HUES6 (cell line): ENCODE results near the gene ZNF302.

Experiments used
- H3K27ac ChIP-seq: 2 replicates; pipeline ENCODE4 v1.7.0; 2013; ENCODE audit warnings: low read depth, mild to moderate bottlenecking, low read length, inconsistent platforms
- H3K27me3 ChIP-seq: 2 replicates; pipeline ENCODE4 v1.6.1; 2013; ENCODE audit warnings: low read length; ENCODE audit not compliant: control insufficient read depth, insufficient read depth
- H3K36me3 ChIP-seq: 2 replicates; pipeline ENCODE4 v1.6.1; 2013; ENCODE audit warnings: low read length; ENCODE audit not compliant: control insufficient read depth, insufficient read depth
- H3K4me1 ChIP-seq: 2 replicates; pipeline ENCODE4 v1.6.1; 2013; ENCODE audit warnings: low read length; ENCODE audit not compliant: control insufficient read depth, insufficient read depth
- H3K4me3 ChIP-seq: 2 replicates; pipeline ENCODE4 v1.5.1; 2013; ENCODE audit warnings: low read depth, low read length
- H3K9ac ChIP-seq: one replicate; pipeline ENCODE4 v1.6.1; 2013; ENCODE audit warnings: mild to moderate bottlenecking, low read length
- H3K9me3 ChIP-seq: 2 replicates; pipeline ENCODE4 v1.6.1; 2013; ENCODE audit warnings: low read depth, low read length; ENCODE audit not compliant: control insufficient read depth, insufficient read depth

ZNF302 gene

DNA sequence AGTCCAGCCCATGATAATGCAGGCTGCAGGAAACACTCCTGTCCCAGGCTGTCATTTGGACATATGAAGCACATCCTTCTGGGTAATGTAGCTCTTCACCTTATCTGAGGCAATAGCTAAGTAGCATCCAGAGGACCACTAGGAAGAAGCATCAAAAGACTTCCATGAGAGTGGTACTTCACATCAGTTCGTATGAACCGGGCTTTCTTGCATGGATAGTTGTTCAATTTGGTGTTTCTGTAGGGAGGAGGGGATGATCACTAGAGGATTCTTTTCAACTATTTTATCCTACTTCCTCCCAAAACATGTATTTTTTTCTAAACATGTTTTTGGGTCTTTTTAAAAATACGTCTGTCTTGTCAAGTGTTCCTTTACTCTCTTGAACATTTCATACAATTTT is 12.9 kb downstream of the ZNF302 start:
- no peak overlapping the region for H3K27ac ChIP-seq
- no peak overlapping the region for H3K9ac ChIP-seq
- no peaks in the 10 kb centered on the region for H3K4me1 ChIP-seq
- H3K27me3 ChIP-seq: 0 out of 2 replicates have a peak, but pooled peaks cover 4% of the 10 kb centered on the region
- H3K9me3 ChIP-seq: no peaks in the 10 kb centered on the region
- no peak overlapping the region for H3K4me3 ChIP-seq
- H3K36me3 ChIP-seq: peaks cover 2% of the 10 kb centered on the region; the same call in 1 of the 2 replicates

DNA sequence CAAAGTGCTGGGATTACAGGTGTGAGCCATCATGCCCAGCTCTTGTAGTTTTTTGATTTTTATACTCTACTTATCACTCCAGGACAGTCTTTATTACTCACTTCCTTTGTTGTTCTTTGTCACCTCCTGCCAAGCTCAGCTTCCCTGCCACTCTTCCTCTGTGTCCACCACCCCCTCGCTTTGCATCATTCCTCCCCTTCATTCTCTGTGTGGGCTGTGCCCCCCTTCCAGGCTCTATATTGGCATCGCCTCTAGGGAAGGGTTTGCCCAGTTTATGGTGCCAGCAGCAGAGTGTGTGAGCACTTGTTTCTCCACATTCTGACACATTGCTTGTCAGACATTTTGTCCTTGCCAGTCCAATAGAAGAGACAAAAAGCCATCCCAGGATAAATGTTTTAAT is 15.1 kb downstream of the ZNF302 start:
- Histone ChIP-seq H3K4me3 (no peak overlapping the region), H3K9ac (no peak overlapping the region), H3K9me3 (no peaks in the 10 kb centered on the region), H3K36me3 (no peaks in the 10 kb centered on the region), H3K27ac (no peak overlapping the region), H3K27me3 (peaks cover 7% of the 10 kb centered on the region; the same call in 1 of the 2 replicates), H3K4me1 (no peaks in the 10 kb centered on the region)

DNA sequence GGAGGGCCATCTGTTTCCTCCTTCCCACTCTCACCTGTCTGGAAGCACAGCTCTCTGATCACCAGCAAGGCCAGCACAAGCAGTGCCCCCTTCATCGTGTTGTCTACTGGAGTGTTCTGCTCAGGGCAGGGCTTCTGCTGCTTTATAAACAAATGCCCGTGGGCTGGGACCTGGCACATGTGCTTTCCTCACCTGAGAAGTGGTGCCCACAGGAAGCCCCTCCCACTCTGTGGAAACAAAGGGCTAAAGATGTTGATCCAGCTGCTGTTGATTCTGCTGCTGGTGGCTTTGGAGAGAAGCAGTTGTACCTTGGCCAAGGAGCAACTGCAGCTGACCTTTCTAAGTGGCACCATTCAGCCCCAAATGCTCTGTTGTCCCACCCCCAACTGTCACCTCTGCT is 30.2 kb downstream of the ZNF302 start:
- no peaks in the 10 kb centered on the region for H3K27me3 ChIP-seq
- 0 out of 2 replicates have a peak, but pooled peaks cover 2% of the 10 kb centered on the region for H3K4me1 ChIP-seq
- H3K9me3 ChIP-seq: peaks cover 18% of the 10 kb centered on the region
- H3K9ac ChIP-seq: no peak overlapping the region
- no peak overlapping the region for H3K4me3 ChIP-seq
- no peaks in the 10 kb centered on the region for H3K36me3 ChIP-seq
- no peak overlapping the region for H3K27ac ChIP-seq

DNA sequence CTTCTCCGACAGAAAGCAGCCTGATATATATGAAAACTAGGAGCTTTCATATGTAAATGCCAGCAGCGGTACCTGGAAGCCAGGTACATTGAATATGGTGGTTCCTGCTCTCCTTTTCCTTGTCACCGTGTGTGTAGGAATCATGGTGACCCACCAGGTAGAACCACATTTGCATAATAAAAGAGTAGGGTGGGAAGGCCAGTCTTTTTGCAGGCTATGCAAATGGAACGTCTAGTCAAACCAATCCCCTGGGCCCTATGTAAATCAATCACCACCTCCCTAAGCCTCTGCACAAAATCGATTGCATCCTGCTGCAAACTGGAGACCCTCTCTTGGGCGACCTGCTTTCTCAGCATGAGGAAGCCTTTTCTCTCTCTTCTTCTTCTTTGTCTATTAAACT is 34.4 kb downstream of the ZNF302 start:
- no peak overlapping the region for H3K27ac ChIP-seq
- H3K4me1 ChIP-seq: 0 out of 2 replicates have a peak, but pooled peaks cover 2% of the 10 kb centered on the region
- no peaks in the 10 kb centered on the region for H3K36me3 ChIP-seq
- H3K4me3 ChIP-seq: no peak overlapping the region
- no peak overlapping the region for H3K9ac ChIP-seq
- H3K27me3 ChIP-seq: no peaks in the 10 kb centered on the region
- H3K9me3 ChIP-seq: peaks cover 43% of the 10 kb centered on the region

DNA sequence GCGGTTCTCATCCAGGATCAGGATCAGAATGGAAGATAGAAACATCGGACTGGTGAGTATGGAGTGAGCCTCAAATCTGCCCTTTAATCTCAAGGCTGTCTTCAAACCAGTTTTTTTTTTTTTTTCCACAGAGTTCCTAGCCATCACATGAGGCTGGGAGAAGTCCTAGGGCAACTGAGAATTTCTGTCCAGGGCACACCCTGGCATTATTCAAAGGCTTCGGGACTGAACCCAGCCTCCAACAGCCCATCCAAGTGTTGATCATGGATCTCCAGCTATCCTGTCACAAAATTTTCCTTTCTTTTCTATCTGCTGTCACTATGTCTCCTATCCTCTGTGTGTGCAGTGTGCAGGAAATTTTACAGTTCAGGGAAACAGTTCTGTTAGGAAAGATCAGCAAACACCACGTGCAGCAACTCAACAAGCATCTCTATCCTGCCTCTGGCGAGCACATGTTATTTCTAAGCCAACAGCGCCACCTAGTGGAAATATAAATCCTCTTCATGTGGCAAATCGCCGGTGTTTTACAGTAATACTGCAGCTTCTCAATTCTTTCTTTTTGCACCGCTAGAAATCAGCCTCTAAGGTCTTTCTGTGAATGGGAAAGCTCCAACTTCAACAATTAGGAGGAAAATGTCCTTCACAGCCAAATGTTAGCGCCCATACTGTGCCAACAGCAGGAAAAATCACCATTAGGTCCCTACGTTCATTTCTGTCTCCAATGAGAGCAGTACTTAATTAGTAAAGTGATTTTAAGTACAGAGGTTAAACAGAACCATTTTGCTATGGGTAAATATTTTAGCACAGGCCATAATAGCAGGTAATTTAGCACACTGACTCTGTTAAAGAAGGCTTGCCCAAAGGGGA is 35.1 kb downstream of the ZNF302 start:
- Histone ChIP-seq H3K36me3 (no peaks in the 10 kb centered on the region), H3K9ac (no peak overlapping the region), H3K4me3 (no peak overlapping the region), H3K27ac (no peak overlapping the region), H3K4me1 (0 out of 2 replicates have a peak, but pooled peaks cover 2% of the 10 kb centered on the region), H3K27me3 (no peaks in the 10 kb centered on the region), H3K9me3 (peaks cover 43% of the 10 kb centered on the region)

DNA sequence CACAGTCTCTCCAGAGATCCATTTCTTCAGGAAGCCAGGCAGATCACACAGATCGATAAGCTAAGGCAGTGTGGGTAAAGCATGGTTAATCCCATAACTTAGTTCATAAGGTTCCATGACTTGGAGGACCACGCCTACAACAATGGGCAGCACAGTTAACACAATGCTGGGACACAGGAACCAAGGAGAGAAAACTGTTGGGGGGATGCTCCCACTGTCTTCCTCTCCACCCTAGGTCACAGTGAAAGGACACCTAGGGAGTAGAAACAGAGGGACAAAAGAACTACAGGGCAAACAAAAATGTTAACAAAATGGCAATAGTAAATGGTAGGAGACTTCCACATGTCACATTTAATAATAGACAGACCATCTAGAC is 35.8 kb downstream of the ZNF302 start:
- Histone ChIP-seq H3K36me3 (no peaks in the 10 kb centered on the region), H3K9ac (no peak overlapping the region), H3K27ac (no peak overlapping the region), H3K27me3 (no peaks in the 10 kb centered on the region), H3K4me1 (0 out of 2 replicates have a peak, but pooled peaks cover 2% of the 10 kb centered on the region), H3K9me3 (peaks cover 37% of the 10 kb centered on the region), H3K4me3 (no peak overlapping the region)

DNA sequence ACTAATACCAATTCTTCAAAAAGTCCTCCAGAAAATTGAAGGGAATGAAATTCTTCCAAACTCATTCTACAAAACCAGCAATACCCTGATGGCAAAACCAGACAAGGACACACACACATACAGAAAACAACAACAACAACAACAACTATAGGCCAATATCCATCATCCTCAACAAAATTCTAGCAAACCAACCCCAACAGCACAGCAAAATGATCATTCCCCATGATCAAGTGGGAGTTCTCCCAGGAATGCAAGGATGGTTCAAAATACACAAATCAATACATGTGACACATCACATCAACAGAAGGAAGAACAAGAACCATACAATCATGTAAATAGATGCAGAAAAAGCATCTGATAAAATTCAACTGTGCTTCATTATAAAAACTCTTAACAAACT is 37.9 kb downstream of the ZNF302 start:
- H3K9me3 ChIP-seq: peaks cover 37% of the 10 kb centered on the region
- 0 out of 2 replicates have a peak, but pooled peaks cover 2% of the 10 kb centered on the region for H3K4me1 ChIP-seq
- H3K9ac ChIP-seq: no peak overlapping the region
- H3K36me3 ChIP-seq: no peaks in the 10 kb centered on the region
- H3K27ac ChIP-seq: no peak overlapping the region
- no peaks in the 10 kb centered on the region for H3K27me3 ChIP-seq
- no peak overlapping the region for H3K4me3 ChIP-seq

DNA sequence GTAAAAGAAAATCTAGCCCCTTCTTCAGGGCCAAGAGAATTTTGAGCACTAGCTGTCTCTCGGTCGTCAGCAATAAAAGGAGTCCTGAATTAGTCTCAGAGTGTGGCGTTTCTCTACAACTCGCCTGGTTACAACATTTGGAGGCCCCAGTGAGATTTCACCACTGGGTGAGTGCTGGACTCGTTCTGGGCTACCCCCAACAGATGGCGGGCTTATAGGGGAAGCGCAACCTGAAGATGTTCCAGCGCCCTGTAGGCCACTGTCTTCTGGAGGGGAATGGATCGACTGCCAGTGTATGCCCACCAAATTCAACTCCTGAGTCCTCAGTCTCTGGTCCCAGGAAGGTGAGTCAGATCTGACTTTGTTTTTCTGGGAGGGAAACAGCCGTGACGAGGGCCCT is 44.9 kb downstream of the ZNF302 start:
- Histone ChIP-seq H3K4me1 (no peaks in the 10 kb centered on the region), H3K4me3 (no peak overlapping the region), H3K27me3 (peaks cover 17% of the 10 kb centered on the region; the same call in 1 of the 2 replicates), H3K27ac (no peak overlapping the region), H3K36me3 (no peaks in the 10 kb centered on the region), H3K9me3 (peaks cover 2% of the 10 kb centered on the region; the same call in 1 of the 2 replicates), H3K9ac (no peak overlapping the region)

DNA sequence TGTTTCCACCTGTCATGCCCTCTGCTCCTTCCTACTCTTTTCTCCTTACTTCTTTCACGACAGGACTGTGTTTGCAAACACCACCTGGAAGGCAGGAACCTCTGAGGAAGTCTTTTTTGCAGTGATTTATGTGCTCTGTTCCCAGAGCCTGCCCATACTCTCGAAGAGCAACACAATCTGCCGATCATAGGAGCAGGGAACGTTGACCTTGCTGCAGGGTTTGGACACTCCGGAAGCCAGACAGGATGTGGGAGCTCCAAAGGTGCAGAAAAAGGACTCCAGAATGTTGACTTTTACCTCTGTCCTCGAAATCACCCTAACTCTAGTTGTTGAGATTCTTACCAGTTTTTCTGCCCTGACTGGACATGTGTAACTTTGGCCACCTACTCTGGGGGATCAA is 47.9 kb downstream of the ZNF302 start:
- Histone ChIP-seq H3K4me1 (no peaks in the 10 kb centered on the region), H3K4me3 (no peak overlapping the region)

DNA sequence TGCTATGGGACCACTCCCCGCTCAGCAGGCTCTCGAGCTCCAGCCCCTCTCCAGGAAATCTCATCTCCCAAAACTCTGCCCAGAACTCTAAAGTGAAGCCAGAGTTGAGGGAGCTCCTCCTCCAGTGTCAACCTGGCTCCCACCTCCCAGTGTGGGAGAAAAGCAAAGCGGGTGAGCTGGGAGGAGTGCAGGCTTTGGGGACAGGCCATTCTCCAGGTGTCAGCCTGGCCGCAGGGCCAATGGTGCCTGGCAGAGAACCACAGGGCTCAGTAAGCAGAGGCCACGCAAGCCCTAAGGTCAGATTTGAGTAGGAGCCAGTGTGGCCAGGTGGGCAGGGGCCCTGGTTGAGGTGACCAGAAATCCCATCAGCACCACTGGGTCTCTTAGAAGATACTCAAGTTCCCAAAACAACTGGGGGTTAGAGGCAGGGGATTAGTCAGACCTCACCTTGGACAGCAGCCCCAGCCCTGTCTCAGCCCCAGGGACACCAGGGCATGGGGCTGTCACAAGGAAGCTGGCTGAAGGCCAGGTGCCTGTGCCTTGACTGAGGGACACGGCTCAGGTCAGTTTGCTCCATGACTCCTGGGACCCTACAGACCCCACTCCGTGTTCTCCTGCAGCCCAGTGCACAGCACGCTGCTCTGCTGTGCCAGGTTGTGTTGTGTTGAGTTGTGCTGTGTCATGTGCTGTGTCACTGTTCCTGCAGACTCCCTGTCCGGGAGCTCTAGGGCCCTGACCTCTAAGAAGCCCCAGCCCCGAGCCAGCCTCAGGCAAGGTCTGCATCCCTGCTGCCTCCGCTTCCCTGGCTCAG is 53.7 kb downstream of the ZNF302 start:
- no peaks in the 10 kb centered on the region for H3K27me3 ChIP-seq
- no peaks in the 10 kb centered on the region for H3K9me3 ChIP-seq
- no peak overlapping the region for H3K9ac ChIP-seq
- no peak overlapping the region for H3K27ac ChIP-seq
- H3K36me3 ChIP-seq: no peaks in the 10 kb centered on the region
- H3K4me1 ChIP-seq: no peaks in the 10 kb centered on the region
- H3K4me3 ChIP-seq: no peak overlapping the region

More for the DNA sequence above, 47.9 kb downstream of the ZNF302 start:
- Histone ChIP-seq H3K36me3 (no peaks in the 10 kb centered on the region), H3K9me3 (no peaks in the 10 kb centered on the region; the same call in 1 of the 2 replicates), H3K27ac (no peak overlapping the region), H3K27me3 (peaks cover 17% of the 10 kb centered on the region; the same call in 1 of the 2 replicates), H3K9ac (no peak overlapping the region)

DNA sequence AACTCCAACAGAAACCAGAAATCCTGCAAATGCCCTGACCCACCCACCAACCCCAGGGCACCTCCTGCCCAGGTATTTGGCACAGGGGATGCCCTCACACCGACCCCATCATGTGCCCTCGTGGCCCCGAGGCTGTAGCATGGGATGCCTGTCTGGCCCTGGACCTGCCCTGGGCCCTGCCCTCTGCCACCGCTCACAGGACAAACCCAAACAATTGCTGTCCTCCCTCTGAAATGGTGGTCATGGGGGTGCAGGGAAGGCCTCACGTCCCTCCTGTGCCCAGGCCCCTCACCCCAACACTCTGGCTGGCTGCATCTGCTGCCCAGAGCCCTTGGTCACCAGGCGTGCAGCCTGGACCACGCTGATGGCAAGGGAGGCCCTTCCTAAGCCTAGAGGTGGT is 54.5 kb downstream of the ZNF302 start:
- H3K9ac ChIP-seq: no peak overlapping the region
- H3K27me3 ChIP-seq: no peaks in the 10 kb centered on the region
- no peaks in the 10 kb centered on the region for H3K36me3 ChIP-seq
- no peaks in the 10 kb centered on the region for H3K9me3 ChIP-seq
- H3K4me1 ChIP-seq: no peaks in the 10 kb centered on the region
- H3K27ac ChIP-seq: no peak overlapping the region
- no peak overlapping the region for H3K4me3 ChIP-seq
